H7 (cell line): ENCODE results near the gene UBR7. TPM values are rescaled to one million over a fixed set of nuclear protein-coding genes. Genes with fewer than 3 reads are reported as not detected.
"Not testable (repeated sequence)": the region's sequence is repeated elsewhere in the genome, so short reads cannot be mapped to it uniquely, and the experiment has no call there.

Experiments used
- DNase-seq: peaks from one replicate; pipeline ENCODE4 v3.0.0; 2012
- H3K27me3 ChIP-seq: 2 replicates; pipeline ENCODE4 v1.6.0; 2011; ENCODE audit warnings: mild to moderate bottlenecking, low read length; ENCODE audit not compliant: control insufficient read depth, insufficient read depth
- H3K36me3 ChIP-seq: replicated peaks from 2 replicates; pipeline ENCODE4 v1.5.1; 2011; ENCODE audit warnings: low read length; ENCODE audit not compliant: control insufficient read depth, insufficient read depth
- H3K4me3 ChIP-seq: 2 replicates; pipeline ENCODE4 v1.5.1; 2011; ENCODE audit warnings: low read depth, mild to moderate bottlenecking, control low read depth, low read length, moderate library complexity; ENCODE audit not compliant: insufficient read depth
- total RNA-seq: library from RNA; depleted of rRNA; stranded (reverse); fragments of >200 nt; shearing (Covaris generic); gene quantifications from 2 replicates; pipeline ENCODE4 v1.2.3, GENCODE V29; 2014

UBR7 gene
- total RNA-seq, 1 experiment from 2014 or later: 45.7 TPM

GRCh38 chr14:93219103-93219726 lies 12.2 kb downstream of the UBR7 start:
- peak; percentile 64 for DNase-seq
- peaks cover 8% of the 10 kb centered on the region for H3K36me3 ChIP-seq
- H3K27me3 ChIP-seq: no peaks in the 10 kb centered on the region
- H3K4me3 ChIP-seq: no peak overlapping the region

- H3K4me3 ChIP-seq: no peak overlapping the region
- peaks cover 6% of the 10 kb centered on the region for H3K36me3 ChIP-seq
- DNase-seq: no peak
- H3K27me3 ChIP-seq: no peaks in the 10 kb centered on the region
Measured at GRCh38 chr14:93220509-93220908, 13.5 kb downstream of the UBR7 start.

- Histone ChIP-seq H3K27me3 (no peaks in the 10 kb centered on the region), H3K36me3 (peaks cover 12% of the 10 kb centered on the region), H3K4me3 (no peak overlapping the region)
- DNase-seq: no peak
Measured at GRCh38 chr14:93223565-93223964, 16.5 kb downstream of the UBR7 start.

DNA sequence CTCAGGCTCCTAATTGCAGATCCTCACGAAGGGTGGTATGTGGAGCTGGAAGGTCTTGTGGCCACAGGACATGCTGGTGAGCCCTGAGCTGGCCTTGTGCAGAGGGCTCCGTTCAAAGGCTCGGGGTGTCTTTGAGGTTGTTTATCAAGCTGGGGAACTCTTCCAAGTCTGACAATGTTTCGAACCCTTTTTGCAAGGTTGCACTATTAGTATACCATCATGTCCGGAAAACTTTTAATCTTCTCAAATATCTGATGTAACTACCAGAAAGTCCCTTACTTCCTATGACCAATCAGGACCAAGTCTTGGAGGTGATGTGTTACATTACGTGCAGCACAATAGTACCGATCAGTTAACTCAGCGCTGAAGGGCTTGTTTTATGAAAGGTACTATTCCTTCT lies 21.5 kb downstream of the UBR7 start:
- Histone ChIP-seq H3K4me3 (no peak overlapping the region), H3K27me3 (no peaks in the 10 kb centered on the region), H3K36me3 (peaks cover 5% of the 10 kb centered on the region)
- no peak for DNase-seq

- no peak overlapping the region for H3K4me3 ChIP-seq
- no peak for DNase-seq
- no peaks in the 10 kb centered on the region for H3K27me3 ChIP-seq
- H3K36me3 ChIP-seq: peaks cover 5% of the 10 kb centered on the region
Measured at GRCh38 chr14:93230539-93230938, 23.5 kb downstream of the UBR7 start.

GRCh38 chr14:93231129-93231979 lies 24.3 kb downstream of the UBR7 start:
- H3K4me3 ChIP-seq: no peak overlapping the region
- no peaks in the 10 kb centered on the region for H3K27me3 ChIP-seq
- H3K36me3 ChIP-seq: peaks cover 5% of the 10 kb centered on the region
- DNase-seq: peak; percentile 54

DNA sequence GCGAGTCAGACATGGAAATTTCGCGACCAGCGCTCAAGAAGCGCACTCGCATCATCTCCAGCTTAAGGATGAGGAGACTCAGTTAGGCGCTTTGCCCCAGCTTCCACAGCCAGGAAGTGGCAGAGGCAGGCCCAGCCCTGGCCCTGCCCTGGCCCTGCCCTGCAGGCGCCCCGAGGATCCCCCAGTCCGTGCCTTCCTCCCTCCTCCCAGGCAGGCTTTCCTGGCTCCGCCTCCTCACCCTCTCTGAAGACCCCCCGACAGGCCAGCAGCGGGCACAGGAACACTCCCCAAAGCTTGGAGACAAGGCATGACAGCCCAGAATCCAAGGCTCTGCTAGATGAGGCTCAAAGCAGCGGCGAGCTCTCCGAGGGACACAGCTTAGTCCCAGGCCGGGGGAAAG lies 25.1 kb downstream of the UBR7 start:
- H3K4me3 ChIP-seq: no peak overlapping the region
- H3K36me3 ChIP-seq: peaks cover 2% of the 10 kb centered on the region
- DNase-seq: peak; percentile 73
- H3K27me3 ChIP-seq: no peaks in the 10 kb centered on the region

DNA sequence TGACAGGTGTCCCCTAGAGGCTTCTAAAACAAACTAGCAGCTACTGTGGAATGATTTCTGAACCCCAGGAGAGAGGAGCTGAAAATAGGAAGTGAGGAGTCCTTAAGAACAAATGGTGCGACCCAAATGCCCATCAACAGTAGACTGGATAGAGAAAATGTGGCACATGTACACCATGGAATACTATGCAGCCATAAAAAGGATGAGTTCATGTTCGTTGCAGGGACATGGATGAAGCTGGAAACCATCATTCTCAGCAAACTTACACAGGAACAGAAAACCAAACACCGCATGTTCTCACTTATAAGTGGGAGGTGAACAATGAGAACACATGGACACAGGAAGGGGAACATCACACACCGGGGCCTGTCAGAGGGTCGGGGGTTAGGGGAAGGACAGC lies 26.0 kb downstream of the UBR7 start:
- H3K4me3 ChIP-seq, DNase-seq, H3K27me3 ChIP-seq: not testable (repeated sequence)

DNA sequence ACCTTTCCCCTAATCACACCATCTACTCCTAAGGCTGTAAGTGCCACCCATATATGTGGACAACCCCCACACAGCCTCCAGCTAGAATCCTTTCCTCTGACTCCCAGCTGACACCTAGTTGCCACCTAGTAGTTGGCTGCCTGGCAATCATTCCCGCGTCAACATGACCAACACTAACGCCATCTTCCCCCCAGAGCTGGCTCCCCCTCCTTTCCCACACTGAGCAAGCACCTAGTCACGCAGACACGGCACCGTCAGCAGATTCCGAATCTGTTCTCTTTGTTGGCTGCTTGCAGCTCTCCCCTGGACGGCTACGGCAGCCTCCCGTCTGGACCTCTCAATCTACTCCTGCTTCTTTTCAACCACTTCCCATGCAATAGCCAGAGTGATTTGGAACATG lies 27.7 kb downstream of the UBR7 start:
- no peak for DNase-seq
- Histone ChIP-seq H3K4me3 (no peak overlapping the region), H3K27me3 (no peaks in the 10 kb centered on the region), H3K36me3 (no peaks in the 10 kb centered on the region)

More for the DNA sequence above, 26.0 kb downstream of the UBR7 start:
- not testable (repeated sequence) for H3K36me3 ChIP-seq

GRCh38 chr14:93239869-93240677 lies 33.0 kb downstream of the UBR7 start:
- peaks cover 9% of the 10 kb centered on the region for H3K36me3 ChIP-seq
- H3K4me3 ChIP-seq: no peak overlapping the region
- no peak for DNase-seq
- no peaks in the 10 kb centered on the region for H3K27me3 ChIP-seq

GRCh38 chr14:93240678-93241000 lies 33.6 kb downstream of the UBR7 start:
- peaks cover 10% of the 10 kb centered on the region for H3K36me3 ChIP-seq
- no peak overlapping the region for H3K4me3 ChIP-seq
- DNase-seq: no peak
- no peaks in the 10 kb centered on the region for H3K27me3 ChIP-seq

- H3K36me3 ChIP-seq: peaks cover 15% of the 10 kb centered on the region
- DNase-seq: no peak
- H3K4me3 ChIP-seq: no peak overlapping the region
- H3K27me3 ChIP-seq: no peaks in the 10 kb centered on the region
Measured at GRCh38 chr14:93245764-93246420, 38.8 kb downstream of the UBR7 start.

- Histone ChIP-seq H3K27me3 (no peaks in the 10 kb centered on the region), H3K4me3 (no peak overlapping the region), H3K36me3 (peaks cover 16% of the 10 kb centered on the region)
- no peak for DNase-seq
Measured at GRCh38 chr14:93246534-93246933, 39.5 kb downstream of the UBR7 start.

DNA sequence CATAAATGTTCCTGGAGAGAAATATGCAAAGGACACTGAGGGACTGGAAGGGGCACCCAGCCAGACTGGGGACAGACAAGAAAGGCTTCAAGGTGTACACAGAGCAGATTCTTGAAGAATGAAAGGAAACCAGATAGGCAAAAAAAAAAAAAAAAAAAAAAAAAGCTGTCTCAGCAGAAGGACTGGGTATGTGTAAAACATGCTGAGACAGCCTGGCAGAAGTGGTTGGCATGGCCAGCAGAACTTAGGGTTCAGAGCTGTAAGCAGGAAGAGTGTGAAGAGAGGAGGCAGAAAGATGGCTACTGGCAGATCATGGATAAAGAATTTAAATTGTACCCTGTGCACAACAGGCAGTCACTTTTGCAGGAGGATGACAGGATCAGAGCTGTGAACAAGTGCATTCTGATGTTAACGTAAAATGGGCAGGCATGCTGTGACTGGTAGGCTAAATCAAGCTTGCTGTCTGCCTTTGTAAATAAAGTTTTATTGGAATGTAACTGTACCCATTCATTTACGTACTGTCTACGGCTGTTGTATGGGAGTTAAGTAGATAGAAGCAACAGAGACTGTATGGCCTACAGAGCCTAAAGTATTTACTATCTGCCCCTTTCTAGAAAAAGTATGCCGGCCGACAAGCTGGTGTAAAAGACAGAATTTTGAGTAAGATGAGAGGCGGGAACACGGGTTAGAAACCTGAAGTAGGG lies 42.2 kb downstream of the UBR7 start:
- no peak overlapping the region for H3K4me3 ChIP-seq
- no peak for DNase-seq
- H3K36me3 ChIP-seq: peaks cover 7% of the 10 kb centered on the region
- no peaks in the 10 kb centered on the region for H3K27me3 ChIP-seq
